GM10248 (cell line): Measurements from ENCODE around the gene GNS.

Experiments
- CTCF ChIA-PET: fragments of 300-600 bp; sonication (Branson Sonifier 250); formaldehyde crosslinking; extraction: SDS; loops from one replicate; lab custom pipeline; 2021; ENCODE audit warnings: antibody characterized with exemption; lab: Yijun Ruan, JAX
- POLR2A ChIA-PET: fragments of 350-650 bp; sonication (Branson Sonifier 250); formaldehyde crosslinking; extraction: SDS; loops from one replicate; lab custom pipeline; 2020; ENCODE audit warnings: antibody characterized with exemption; lab: Yijun Ruan, JAX
- DNase-seq: peaks from one replicate; pipeline ENCODE4 v3.0.0; 2012; ENCODE audit errors: extremely low spot score
- TF ChIP-seq, protein P1 (sequence below): IDR thresholded peaks from 2 replicates; pipeline ENCODE4 v1.5.1; 2012; ENCODE audit warnings: mild to moderate bottlenecking, low read depth; ENCODE audit errors: extremely low read depth, missing control alignments, control extremely low read depth

GNS gene

DNA sequence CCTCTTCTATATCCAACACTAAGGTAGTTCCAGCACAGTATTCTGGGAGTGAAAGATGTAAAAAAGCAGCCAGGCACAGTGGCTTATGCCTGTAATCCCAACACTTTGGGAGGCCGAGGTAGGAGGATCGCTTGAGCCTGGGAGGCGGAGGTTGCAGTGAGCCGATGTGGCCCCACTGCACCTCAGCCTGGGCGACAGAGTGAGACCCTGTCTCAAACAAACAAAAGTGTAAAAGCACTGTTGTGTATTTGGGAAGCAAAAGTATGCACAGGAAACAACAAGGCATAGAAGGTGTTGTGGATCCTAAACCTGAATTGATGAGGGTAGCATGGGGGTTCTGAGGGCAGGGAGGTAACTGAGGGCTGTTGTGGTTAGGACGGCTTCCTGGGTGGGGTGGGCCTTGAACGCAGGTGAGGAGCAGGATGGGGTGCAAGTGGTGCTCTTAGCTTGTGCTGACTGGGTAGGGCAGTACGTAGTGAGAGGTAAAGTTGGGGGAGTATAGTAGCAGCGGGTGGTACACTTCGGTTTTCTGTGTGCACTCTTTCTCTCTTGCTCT is 84.8 kb downstream of the GNS start:
- TF ChIP-seq, protein P1, sequence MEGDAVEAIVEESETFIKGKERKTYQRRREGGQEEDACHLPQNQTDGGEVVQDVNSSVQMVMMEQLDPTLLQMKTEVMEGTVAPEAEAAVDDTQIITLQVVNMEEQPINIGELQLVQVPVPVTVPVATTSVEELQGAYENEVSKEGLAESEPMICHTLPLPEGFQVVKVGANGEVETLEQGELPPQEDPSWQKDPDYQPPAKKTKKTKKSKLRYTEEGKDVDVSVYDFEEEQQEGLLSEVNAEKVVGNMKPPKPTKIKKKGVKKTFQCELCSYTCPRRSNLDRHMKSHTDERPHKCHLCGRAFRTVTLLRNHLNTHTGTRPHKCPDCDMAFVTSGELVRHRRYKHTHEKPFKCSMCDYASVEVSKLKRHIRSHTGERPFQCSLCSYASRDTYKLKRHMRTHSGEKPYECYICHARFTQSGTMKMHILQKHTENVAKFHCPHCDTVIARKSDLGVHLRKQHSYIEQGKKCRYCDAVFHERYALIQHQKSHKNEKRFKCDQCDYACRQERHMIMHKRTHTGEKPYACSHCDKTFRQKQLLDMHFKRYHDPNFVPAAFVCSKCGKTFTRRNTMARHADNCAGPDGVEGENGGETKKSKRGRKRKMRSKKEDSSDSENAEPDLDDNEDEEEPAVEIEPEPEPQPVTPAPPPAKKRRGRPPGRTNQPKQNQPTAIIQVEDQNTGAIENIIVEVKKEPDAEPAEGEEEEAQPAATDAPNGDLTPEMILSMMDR, result no peak
- no peak for DNase-seq
- POLR2A ChIA-PET, result no interaction called here
- CTCF ChIA-PET, result interaction anchor here (0.9 to 1.1 kb wide), 2 partner anchors 18 to 24 kb away, joined by 3 read pairs; no protein-coding TSS in a partner anchor

DNA sequence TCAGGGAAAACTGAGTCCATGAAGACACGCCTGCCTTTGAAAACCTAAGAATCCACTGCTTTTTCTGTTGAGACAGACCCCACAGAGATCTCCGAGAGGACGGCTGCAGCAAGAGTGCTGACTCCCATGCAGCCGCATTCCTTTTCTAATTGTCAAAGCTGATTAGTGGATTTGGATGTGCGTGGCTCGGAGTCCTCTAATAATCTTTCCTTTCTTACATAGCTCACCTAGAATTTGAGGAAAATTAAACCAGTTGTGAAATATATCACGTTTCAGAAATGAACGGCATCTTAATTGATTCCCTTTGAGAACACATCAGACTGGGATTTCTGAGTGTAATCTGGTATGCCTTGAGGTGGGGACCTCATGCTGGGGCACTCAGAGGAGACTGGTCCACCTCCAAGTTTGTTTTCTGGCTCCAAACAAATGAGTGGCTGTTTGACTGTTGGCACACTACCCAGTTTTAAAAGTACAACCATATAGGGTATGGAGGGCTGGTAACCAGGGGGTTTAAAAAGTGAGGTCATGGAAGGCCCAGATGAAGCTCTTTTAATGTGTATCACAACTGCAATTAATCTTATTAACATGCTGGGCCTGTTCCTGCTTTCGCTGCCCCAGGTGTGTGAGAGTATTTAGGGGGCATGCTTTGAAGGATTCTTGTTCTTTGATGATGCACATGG is 85.6 kb downstream of the GNS start:
- TF ChIP-seq, protein P1, result no peak
- CTCF ChIA-PET, result interaction anchor here (0.9 to 1.1 kb wide), 2 partner anchors 19 to 25 kb away, joined by 3 read pairs; no protein-coding TSS in a partner anchor
- POLR2A ChIA-PET, result interaction anchor here (0.6 kb wide), 1 partner anchor 39 kb away, joined by 3 read pairs; no protein-coding TSS in a partner anchor
- DNase-seq, result no peak

DNA sequence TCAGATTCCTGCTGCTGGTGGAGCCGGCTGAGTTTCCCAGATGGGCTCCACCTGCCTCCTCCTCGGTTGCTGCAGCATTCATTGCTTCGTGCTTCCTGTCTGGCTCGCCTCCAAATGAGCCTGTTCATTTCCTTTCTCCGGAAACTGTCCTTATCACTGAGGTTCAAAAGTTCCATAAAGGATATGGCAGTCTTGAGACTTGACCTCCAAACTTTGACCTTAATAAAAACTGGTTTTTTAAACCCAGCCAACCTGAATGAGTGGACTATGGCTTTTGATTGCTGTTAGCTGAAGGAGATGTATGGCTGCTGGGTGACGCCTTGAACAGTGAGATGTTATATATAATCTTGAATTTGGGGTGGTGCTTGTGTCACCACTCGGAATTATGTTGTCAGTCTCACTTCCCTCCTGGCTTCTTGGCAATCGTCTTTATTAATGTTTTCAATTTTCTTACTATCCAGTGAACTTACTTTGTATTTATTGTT is 86.2 kb downstream of the GNS start:
- TF ChIP-seq, protein P1, result no peak
- no peak for DNase-seq
- POLR2A ChIA-PET, result interaction anchor here (0.6 kb wide), 1 partner anchor 39 kb away, joined by 3 read pairs; no protein-coding TSS in a partner anchor
- CTCF ChIA-PET, result interaction anchor here (1.1 to 1.6 kb wide), 3 partner anchors 19 to 123 kb away, joined by 3 to 4 read pairs (median 3); no protein-coding TSS in a partner anchor

DNA sequence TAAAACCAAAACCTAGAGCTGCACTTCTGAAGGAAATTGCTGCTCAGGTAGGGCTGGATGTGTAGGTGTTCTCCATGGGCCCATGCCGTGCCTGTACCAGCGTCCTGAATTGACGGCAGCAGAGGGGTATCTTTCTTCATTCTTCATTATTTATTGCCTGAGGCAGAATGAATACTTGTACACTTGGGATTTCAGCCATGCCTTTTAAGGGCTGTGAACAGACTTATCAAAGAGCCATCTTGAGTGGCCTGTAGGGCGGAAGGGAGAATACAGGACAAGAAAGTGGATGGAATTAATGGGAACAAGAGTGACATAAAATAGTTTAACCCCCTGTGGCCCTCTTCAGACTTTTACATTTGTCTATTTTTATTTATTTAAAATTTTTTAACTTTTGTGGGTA is 87.5 kb downstream of the GNS start:
- ChIA-PET CTCF (interaction anchor here (1.4 to 1.6 kb wide), 2 partner anchors 26 to 122 kb away, joined by 3 to 4 read pairs; no protein-coding TSS in a partner anchor), POLR2A (no interaction called here)
- no peak for DNase-seq
- TF ChIP-seq, protein P1, result no peak

DNA sequence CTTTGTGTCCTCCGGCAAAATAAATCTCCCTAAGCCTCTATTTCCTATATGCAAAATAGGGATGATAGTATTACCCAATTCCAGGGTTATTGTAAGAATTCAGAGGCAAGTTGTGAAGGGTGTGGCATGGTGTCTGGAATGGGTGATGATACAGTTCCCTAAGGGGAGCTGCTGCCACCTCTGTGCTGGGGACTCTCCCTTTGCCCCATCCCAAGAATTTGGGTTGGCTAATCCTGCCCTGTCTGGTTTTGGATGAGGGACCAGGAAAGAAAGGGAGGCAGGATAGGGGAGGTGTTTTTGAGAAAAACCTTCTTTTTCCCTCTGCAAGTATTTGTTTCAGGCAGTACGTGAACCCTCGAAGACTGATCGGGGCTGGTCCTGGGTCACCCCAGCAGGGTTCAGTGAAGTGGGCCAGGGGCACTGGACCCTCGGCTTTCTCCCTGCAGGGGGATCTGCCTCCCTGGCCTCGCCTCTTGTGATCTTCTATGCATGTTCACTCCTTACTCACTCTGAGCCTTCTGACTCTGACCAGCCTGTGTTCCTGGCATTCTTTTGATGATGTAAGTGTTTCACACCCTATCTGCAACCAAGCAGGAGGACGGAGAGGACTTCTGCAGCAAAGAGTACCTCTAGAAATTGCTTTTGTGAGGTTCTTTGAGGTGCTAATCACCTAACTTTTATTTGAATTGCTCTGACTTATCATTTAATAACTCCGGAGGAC is 88.1 kb downstream of the GNS start:
- CTCF ChIA-PET, result interaction anchor here (1.2 to 1.7 kb wide), 3 partner anchors 11 to 122 kb away, joined by 3 to 6 read pairs (median 4); no protein-coding TSS in a partner anchor
- DNase-seq, result no peak
- POLR2A ChIA-PET, result no interaction called here

More for the DNA sequence above, 88.1 kb downstream of the GNS start:
- TF ChIP-seq, protein P1, result no peak
